HEK293 (cell line): ENCODE results near the gene ZNF554.
A peak's percentile ranks its signal among the peaks of the same experiment; 100 is the strongest.
"Not testable (repeated sequence)": the region's sequence is repeated elsewhere in the genome, so short reads cannot be mapped to it uniquely, and the experiment has no call there.

Source experiments
- CTCF ChIA-PET: fragments of 350-600 bp; formaldehyde crosslinking; extraction: SDS; loops from one replicate; lab custom pipeline; 2021; ENCODE audit warnings: antibody characterized with exemption; lab: Yijun Ruan, JAX
- POLR2A ChIA-PET: fragments of 300-600 bp; formaldehyde crosslinking; extraction: SDS; loops from one replicate; lab custom pipeline; 2020; ENCODE audit warnings: antibody characterized with exemption, inconsistent platforms; lab: Yijun Ruan, JAX
- H3K27ac ChIP-seq: fragments of 200-500 bp; sonication (Bioruptor generic); 2 replicates; pipeline ENCODE4 v1.5.1; 2014; ENCODE audit warnings: low read depth, low read length, control low read depth, inconsistent platforms; ENCODE audit errors: extremely low read depth
- H3K36me3 ChIP-seq, 2 experiments: fragments of 200-500 bp in 1 of 2; sonication (Bioruptor generic) in 1 of 2; 1 replicate in 1 of 2; 2 replicates in 1 of 2; pipeline ENCODE4 v1.5.1; 2014 to 2017; ENCODE audit warnings: inconsistent platforms in 2 of 2, low read length in 2 of 2; ENCODE audit not compliant: control insufficient read depth in 2 of 2, insufficient read depth in 1 of 2
- H3K4me1 ChIP-seq: fragments of 200-500 bp; sonication (Bioruptor generic); 2 replicates; pipeline ENCODE4 v1.5.1; 2014; ENCODE audit warnings: mild to moderate bottlenecking, low read length, inconsistent platforms; ENCODE audit not compliant: control insufficient read depth, insufficient read depth
- H3K4me3 ChIP-seq: 2 replicates; pipeline ENCODE4 v1.5.1; 2011; ENCODE audit warnings: low read depth, mild to moderate bottlenecking, control low read depth, low read length, moderate library complexity
- H3K9me3 ChIP-seq: fragments of 200-500 bp; sonication (Bioruptor generic); 2 replicates; pipeline ENCODE4 v1.5.1; 2014; ENCODE audit warnings: low read depth, low read length, inconsistent platforms; ENCODE audit not compliant: control insufficient read depth, insufficient read depth
- EGR2 ChIP-seq: fragments of 450-650 bp; formaldehyde crosslinking; IDR thresholded peaks from 2 replicates; pipeline ENCODE4 v1.5.1; 2016; ENCODE audit warnings: low read depth, missing biosample characterization, missing genetic modification characterization
- GLIS1 ChIP-seq: fragments of 450-650 bp; formaldehyde crosslinking; IDR thresholded peaks from 2 replicates; pipeline ENCODE4 v1.5.1; 2016; ENCODE audit warnings: missing biosample characterization, missing genetic modification characterization
- HIC1 ChIP-seq: fragments of 450-650 bp; formaldehyde crosslinking; IDR thresholded peaks from 2 replicates; pipeline ENCODE4 v1.5.1; 2016; ENCODE audit warnings: missing biosample characterization, missing genetic modification characterization
- TCF7L2 ChIP-seq: IDR thresholded peaks from 2 replicates; pipeline ENCODE4 v1.6.1; 2011; ENCODE audit warnings: low read depth, mild to moderate bottlenecking, inconsistent platforms, low read length, moderate library complexity, borderline replicate concordance
- ZBTB17 ChIP-seq: fragments of 450-650 bp; formaldehyde crosslinking; IDR thresholded peaks from 2 replicates; pipeline ENCODE4 v1.5.1; 2016; ENCODE audit warnings: missing biosample characterization, missing genetic modification characterization
- ZBTB48 ChIP-seq: fragments of 450-650 bp; formaldehyde crosslinking; IDR thresholded peaks from 2 replicates; pipeline ENCODE4 v1.5.1; 2016; ENCODE audit warnings: missing biosample characterization, missing genetic modification characterization
- ZNF133 ChIP-seq: fragments of 450-650 bp; formaldehyde crosslinking; IDR thresholded peaks from 2 replicates; pipeline ENCODE4 v1.5.1; 2016; ENCODE audit warnings: missing biosample characterization, missing genetic modification characterization
- ZNF174 ChIP-seq: fragments of 450-650 bp; formaldehyde crosslinking; IDR thresholded peaks from 2 replicates; pipeline ENCODE4 v1.5.0; 2017; ENCODE audit warnings: missing biosample characterization, mild to moderate bottlenecking, missing genetic modification characterization
- ZNF335 ChIP-seq: fragments of 450-650 bp; formaldehyde crosslinking; conservative IDR thresholded peaks from 2 replicates; pipeline ENCODE4 v1.5.1; 2016; ENCODE audit warnings: missing biosample characterization, missing genetic modification characterization
- ZNF362 ChIP-seq: fragments of 450-650 bp; formaldehyde crosslinking; IDR thresholded peaks from 2 replicates; pipeline ENCODE4 v1.5.1; 2016; ENCODE audit warnings: missing biosample characterization, missing genetic modification characterization
- ZNF366 ChIP-seq: fragments of 450-650 bp; formaldehyde crosslinking; conservative IDR thresholded peaks from 2 replicates; pipeline ENCODE4 v1.5.1; 2016; ENCODE audit warnings: missing biosample characterization, missing genetic modification characterization
- ZNF623 ChIP-seq: fragments of 450-650 bp; formaldehyde crosslinking; IDR thresholded peaks from 2 replicates; pipeline ENCODE4 v1.5.1; 2016; ENCODE audit warnings: missing biosample characterization, missing genetic modification characterization
- ZNF639 ChIP-seq: fragments of 450-650 bp; formaldehyde crosslinking; IDR thresholded peaks from 2 replicates; pipeline ENCODE4 v1.5.1; 2016; ENCODE audit warnings: missing biosample characterization, missing genetic modification characterization
- ZNF677 ChIP-seq: fragments of 450-650 bp; IDR thresholded peaks from 2 replicates; pipeline ENCODE4 v1.5.0; 2018; ENCODE audit warnings: missing biosample characterization, mild to moderate bottlenecking, missing genetic modification characterization, moderate library complexity
- TF ChIP-seq, protein P1 (sequence below): fragments of 450-650 bp; formaldehyde crosslinking; IDR thresholded peaks from 2 replicates; pipeline ENCODE4 v1.5.1; 2017; ENCODE audit warnings: missing biosample characterization, missing genetic modification characterization
- TF ChIP-seq, protein P2 (sequence below): fragments of 450-650 bp; formaldehyde crosslinking; IDR thresholded peaks from 2 replicates; pipeline ENCODE4 v1.5.1; 2016; ENCODE audit warnings: missing biosample characterization, missing genetic modification characterization

ZNF554 gene

GRCh38 chr19:2817237-2817829, 2.3 kb upstream of the ZNF554 start:
- H3K36me3 ChIP-seq, result peaks cover 0 to 22% of the 10 kb centered on the region in 2 experiments; a peak in 2 of 3 replicates
- H3K9me3 ChIP-seq, H3K4me3 ChIP-seq, CTCF ChIA-PET, POLR2A ChIA-PET, H3K4me1 ChIP-seq, H3K27ac ChIP-seq: not testable (repeated sequence)
- TF ChIP-seq ZNF366 (peak; percentile 59), HIC1 (tag by site-specific recombination) (0 out of 2 replicates have a peak, but pooled peaks have one; percentile 18)

GRCh38 chr19:2820112-2820702, 539 bp downstream of the ZNF554 start:
- H3K4me3 ChIP-seq, result peak overlapping the region; percentile 69
- peak overlapping the region; percentile 43; the same call in 1 of the 2 replicates for H3K27ac ChIP-seq
- peaks cover 0 to 21% of the 10 kb centered on the region in 2 experiments; a peak in 2 of 3 replicates for H3K36me3 ChIP-seq
- TF ChIP-seq ZNF362 (no peak), GLIS1 (tag by site-specific recombination) (no peak), ZNF335 (peak; percentile 66; the same call in 1 of the 2 replicates), TCF7L2 (no peak), ZNF174 (tag by site-specific recombination) (no peak), ZBTB17 (tag by site-specific recombination) (no peak), ZNF677 (tag by site-specific recombination) (no peak), ZBTB48 (tag by site-specific recombination) (peak; percentile 27), ZNF133 (tag by site-specific recombination) (peak; percentile 96), EGR2 (tag by site-specific recombination) (no peak), ZNF639 (no peak), ZNF623 (tag by site-specific recombination) (no peak)
- TF ChIP-seq, protein P1, sequence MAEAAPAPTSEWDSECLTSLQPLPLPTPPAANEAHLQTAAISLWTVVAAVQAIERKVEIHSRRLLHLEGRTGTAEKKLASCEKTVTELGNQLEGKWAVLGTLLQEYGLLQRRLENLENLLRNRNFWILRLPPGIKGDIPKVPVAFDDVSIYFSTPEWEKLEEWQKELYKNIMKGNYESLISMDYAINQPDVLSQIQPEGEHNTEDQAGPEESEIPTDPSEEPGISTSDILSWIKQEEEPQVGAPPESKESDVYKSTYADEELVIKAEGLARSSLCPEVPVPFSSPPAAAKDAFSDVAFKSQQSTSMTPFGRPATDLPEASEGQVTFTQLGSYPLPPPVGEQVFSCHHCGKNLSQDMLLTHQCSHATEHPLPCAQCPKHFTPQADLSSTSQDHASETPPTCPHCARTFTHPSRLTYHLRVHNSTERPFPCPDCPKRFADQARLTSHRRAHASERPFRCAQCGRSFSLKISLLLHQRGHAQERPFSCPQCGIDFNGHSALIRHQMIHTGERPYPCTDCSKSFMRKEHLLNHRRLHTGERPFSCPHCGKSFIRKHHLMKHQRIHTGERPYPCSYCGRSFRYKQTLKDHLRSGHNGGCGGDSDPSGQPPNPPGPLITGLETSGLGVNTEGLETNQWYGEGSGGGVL (tag by site-specific recombination), result no peak
- TF ChIP-seq, protein P2, sequence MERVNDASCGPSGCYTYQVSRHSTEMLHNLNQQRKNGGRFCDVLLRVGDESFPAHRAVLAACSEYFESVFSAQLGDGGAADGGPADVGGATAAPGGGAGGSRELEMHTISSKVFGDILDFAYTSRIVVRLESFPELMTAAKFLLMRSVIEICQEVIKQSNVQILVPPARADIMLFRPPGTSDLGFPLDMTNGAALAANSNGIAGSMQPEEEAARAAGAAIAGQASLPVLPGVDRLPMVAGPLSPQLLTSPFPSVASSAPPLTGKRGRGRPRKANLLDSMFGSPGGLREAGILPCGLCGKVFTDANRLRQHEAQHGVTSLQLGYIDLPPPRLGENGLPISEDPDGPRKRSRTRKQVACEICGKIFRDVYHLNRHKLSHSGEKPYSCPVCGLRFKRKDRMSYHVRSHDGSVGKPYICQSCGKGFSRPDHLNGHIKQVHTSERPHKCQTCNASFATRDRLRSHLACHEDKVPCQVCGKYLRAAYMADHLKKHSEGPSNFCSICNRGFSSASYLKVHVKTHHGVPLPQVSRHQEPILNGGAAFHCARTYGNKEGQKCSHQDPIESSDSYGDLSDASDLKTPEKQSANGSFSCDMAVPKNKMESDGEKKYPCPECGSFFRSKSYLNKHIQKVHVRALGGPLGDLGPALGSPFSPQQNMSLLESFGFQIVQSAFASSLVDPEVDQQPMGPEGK, result 0 out of 2 replicates have a peak, but pooled peaks have one; percentile 9
- TF ChIP-seq, all 188 proteins: peak for 4
- no peaks in the 10 kb centered on the region for H3K9me3 ChIP-seq
- ChIA-PET POLR2A (interaction anchor here (1.0 to 1.2 kb wide), 4 partner anchors 21 to 130 kb away, joined by 3 to 5 read pairs (median 4); partner anchors contain the start of genes SGTA, ZNF555 and ZNF57), CTCF (interaction anchor here (0.6 to 1.5 kb wide), 10 partner anchors 21 to 1460 kb away, joined by 3 to 7 read pairs (median 4); partner anchors contain the start of genes SGTA and THOP1)
- no peaks in the 10 kb centered on the region for H3K4me1 ChIP-seq
